HCT116 (cell line): ENCODE results near the gene KCNK5. TPM values are rescaled to one million over a fixed set of nuclear protein-coding genes. Genes with fewer than 3 reads are reported as not detected.
A peak's percentile ranks its signal among the peaks of the same experiment; 100 is the strongest.

ENCODE experiments used
- ATAC-seq: fragments of 200-7000 bp; cut with Tn5 transposase; 2 replicates; pipeline ENCODE4 v1.9.1; 2020; ENCODE audit warnings: mild to moderate bottlenecking, moderate library complexity
- BruUV-seq: library from RNA; stranded (reverse); fragments of 400-500 nt; replicated peaks from 2 replicates; lab custom pipeline; 2021; lab: Mats Ljungman, UMichigan
- CTCF ChIA-PET: fragments of 300-600 bp; sonication (Branson Sonifier 250); formaldehyde crosslinking; loops from one replicate; lab custom pipeline; 2021; ENCODE audit warnings: antibody characterized with exemption; lab: Charles Lee
- POLR2A ChIA-PET: fragments of 300-600, 350-600 bp; sonication (Branson Sonifier 250); formaldehyde crosslinking; loops from one replicate; lab custom pipeline; 2021; ENCODE audit warnings: antibody characterized with exemption; lab: Charles Lee
- RAD21 ChIA-PET, 2 experiments: fragments of 300-600 bp; sonication (Branson Sonifier 250); formaldehyde crosslinking; loops; one replicate each; lab custom pipeline; 2023; ENCODE audit warnings: low total read pairs in 2 of 2; ENCODE audit not compliant: uncharacterized antibody in 2 of 2, unreplicated experiment in 2 of 2, low non-redundant PET in 1 of 2; lab: Charles Lee
- DNase-seq: peaks from one replicate; pipeline ENCODE4 v3.0.0-alpha.2; 2010; ENCODE audit warnings: low read depth, low spot score
- H2AFZ ChIP-seq: fragments of 200-600 bp; shearing (Covaris generic), sonication (generic); 2 replicates; pipeline ENCODE4 v1.6.1; 2017; ENCODE audit warnings: low read depth, mixed run types, mixed read lengths, antibody characterized with exemption, low read length; ENCODE audit not compliant: poor library complexity, severe bottlenecking
- H3K27ac ChIP-seq: 2 replicates; pipeline ENCODE4 v1.5.1; 2012; ENCODE audit warnings: low read depth, low read length
- H3K27me3 ChIP-seq: fragments of 200-600 bp; sonication (generic); 2 replicates; pipeline ENCODE4 v1.6.1; 2016; ENCODE audit warnings: mixed run types, low read length, mixed read lengths; ENCODE audit not compliant: insufficient read depth
- H3K36me3 ChIP-seq, 2 experiments: fragments of 200-500 bp in 1 of 2; fragments of 200-600 bp in 1 of 2; sonication (Bioruptor generic) in 1 of 2; sonication (generic) in 1 of 2; 2 replicates each; pipeline versions ENCODE4 v1.5.1 to v1.6.1; 2014 to 2016; ENCODE audit warnings: low read length in 2 of 2, inconsistent platforms in 1 of 2, mixed read lengths in 1 of 2, mixed run types in 1 of 2; ENCODE audit not compliant: insufficient read depth in 2 of 2, control insufficient read depth in 1 of 2
- H3K4me1 ChIP-seq, 2 experiments: fragments of 200-600 bp in 1 of 2; sonication (generic) in 1 of 2; 2 replicates each; pipeline versions ENCODE4 v1.5.1 to v1.6.1; 2012 to 2017; ENCODE audit warnings: low read length in 2 of 2, inconsistent platforms in 1 of 2, mild to moderate bottlenecking in 1 of 2, mixed read lengths in 1 of 2, mixed run types in 1 of 2, moderate library complexity in 1 of 2; ENCODE audit not compliant: insufficient read depth in 2 of 2, control insufficient read depth in 1 of 2
- H3K4me2 ChIP-seq: fragments of 200-600 bp; sonication (generic); 2 replicates; pipeline ENCODE4 v1.6.1; 2017; ENCODE audit warnings: mixed run types, low read length, mixed read lengths
- H3K4me3 ChIP-seq, 2 experiments: fragments of 200-600 bp in 1 of 2; sonication (generic) in 1 of 2; replicated peaks in 1 of 2; 2 replicates each; pipeline ENCODE4 v1.5.1; 2011 to 2016; ENCODE audit warnings: low read length in 2 of 2, control low read depth in 1 of 2, low read depth in 1 of 2, mild to moderate bottlenecking in 1 of 2, mixed read lengths in 1 of 2, mixed run types in 1 of 2
- H3K79me2 ChIP-seq: fragments of 200-600 bp; sonication (generic); 2 replicates; pipeline ENCODE4 v1.6.1; 2017; ENCODE audit warnings: mild to moderate bottlenecking, mixed run types, low read length, moderate library complexity, mixed read lengths; ENCODE audit not compliant: insufficient read depth
- H3K9ac ChIP-seq: fragments of 200-600 bp; sonication (generic); 2 replicates; pipeline ENCODE4 v1.6.1; 2016; ENCODE audit warnings: low read length, mixed read lengths
- H3K9me2 ChIP-seq: fragments of 200-600 bp; sonication (generic), shearing (Covaris generic); 2 replicates; pipeline ENCODE4 v1.6.1; 2017; ENCODE audit warnings: mixed run types, mild to moderate bottlenecking, moderate library complexity; ENCODE audit not compliant: insufficient read depth
- H3K9me3 ChIP-seq, 2 experiments: fragments of 200-500 bp in 1 of 2; fragments of 200-600 bp in 1 of 2; sonication (Bioruptor generic) in 1 of 2; sonication (generic) in 1 of 2; 2 replicates each; pipeline ENCODE4 v1.6.1; 2014 to 2017; ENCODE audit warnings: low read length in 2 of 2, mixed read lengths in 2 of 2, inconsistent platforms in 1 of 2, low read depth in 1 of 2, mild to moderate bottlenecking in 1 of 2, mixed run types in 1 of 2, moderate library complexity in 1 of 2; ENCODE audit not compliant: control insufficient read depth in 1 of 2, insufficient read depth in 1 of 2
- H4K20me1 ChIP-seq: fragments of 200-600 bp; sonication (generic), shearing (Covaris generic); 2 replicates; pipeline ENCODE4 v1.6.1; 2017; ENCODE audit warnings: mixed run types, mild to moderate bottlenecking, moderate library complexity; ENCODE audit not compliant: insufficient read depth
- CBX3 ChIP-seq: IDR thresholded peaks from 2 replicates; pipeline ENCODE4 v1.6.1; 2012; ENCODE audit warnings: low read depth
- EGR1 ChIP-seq: IDR thresholded peaks from 2 replicates; pipeline ENCODE4 v1.6.1; 2012; ENCODE audit warnings: low read depth
- EZH2 ChIP-seq: fragments of 200-600 bp; sonication (generic); IDR thresholded peaks from 2 replicates; pipeline ENCODE4 v1.6.1; 2017; ENCODE audit warnings: antibody characterized with exemption, mixed run types
- MAX ChIP-seq: IDR thresholded peaks from 2 replicates; pipeline ENCODE4 v1.6.1; 2012
- POLR2AphosphoS5 ChIP-seq: IDR thresholded peaks from 2 replicates; pipeline ENCODE4 v1.6.1; 2011; ENCODE audit warnings: mild to moderate bottlenecking, low read depth, low read length, moderate library complexity
- RAD21 ChIP-seq: IDR thresholded peaks from 2 replicates; pipeline ENCODE4 v1.6.1; 2012; ENCODE audit warnings: low read depth, mild to moderate bottlenecking
- REST ChIP-seq: IDR thresholded peaks from 2 replicates; pipeline ENCODE4 v1.6.1; 2012; ENCODE audit warnings: low read depth
- SP1 ChIP-seq: IDR thresholded peaks from 2 replicates; pipeline ENCODE4 v1.6.1; 2012; ENCODE audit warnings: low read depth
- ZFX ChIP-seq: fragments of 450-650 bp; IDR thresholded peaks from 2 replicates; pipeline ENCODE4 v1.6.1; 2017
- intact Hi-C: fragments of 100-400 bp; cut with micrococcal nuclease; formaldehyde crosslinking; loops from 2 replicates; pipeline ENCODE4 v1.10.0; 2022
- total RNA-seq: library from RNA; stranded (reverse); gene quantifications from one replicate; pipeline ENCODE4 v1.2.1, GENCODE V29; 2021; ENCODE audit not compliant: unreplicated experiment

Gene KCNK5
- total RNA-seq, 1 experiment from 2014 or later = 9.5 TPM

- Histone ChIP-seq H2AFZ (no peak overlapping the region), H3K9ac (no peak overlapping the region), H3K27ac (no peak overlapping the region), H3K9me2 (no peaks in the 10 kb centered on the region), H3K4me3 (no peak overlapping the region), H4K20me1 (no peaks in the 10 kb centered on the region), H3K36me3 (0 out of 4 replicates have a peak, but pooled peaks cover 0 to 9% of the 10 kb centered on the region in 2 experiments), H3K4me1 (peaks cover 22 to 24% of the 10 kb centered on the region in 2 experiments), H3K4me2 (no peak overlapping the region), H3K79me2 (peaks cover 90% of the 10 kb centered on the region), H3K9me3 (no peaks in the 10 kb centered on the region)
- no peak for DNase-seq
- POLR2A ChIA-PET = no interaction called here
- BruUV-seq = no TSS peak
- ATAC-seq = no peak
- intact Hi-C loops = no loop called here
- RAD21 ChIA-PET = no interaction called here
- CTCF ChIA-PET = no interaction called here
- no peak for TF ChIP-seq EGR1
- no peak for TF ChIP-seq MAX
- no peak for TF ChIP-seq CBX3
- TF ChIP-seq SP1 = no peak
- TF ChIP-seq EZH2 = no peak
- no peak for TF ChIP-seq REST
- TF ChIP-seq RAD21 = 0 out of 2 replicates have a peak, but pooled peaks have one; percentile 5
- TF ChIP-seq ZFX = no peak
- no peak for TF ChIP-seq POLR2AphosphoS5
- TF ChIP-seq, all 23 proteins: peak for 1
- H3K27me3 ChIP-seq = no peaks in the 10 kb centered on the region
These were observed 10.3 kb downstream of the KCNK5 start for GRCh38 chr6:39218868-39219567.
